Ectodermal cell (in vitro differentiated cells): Measurements from ENCODE around the gene UFD1.
"Not testable (repeated sequence)": the region's sequence is repeated elsewhere in the genome, so short reads cannot be mapped to it uniquely, and the experiment has no call there.

ENCODE experiments used
- H3K27ac ChIP-seq: 2 replicates; pipeline ENCODE4 v1.7.0; 2013; ENCODE audit warnings: mild to moderate bottlenecking, low read depth, low read length; ENCODE audit not compliant: insufficient read depth, poor library complexity, severe bottlenecking
- H3K27me3 ChIP-seq: 2 replicates; pipeline ENCODE4 v1.7.0; 2013; ENCODE audit warnings: mild to moderate bottlenecking, low read length; ENCODE audit not compliant: insufficient read depth, control insufficient read depth, poor library complexity, severe bottlenecking
- H3K36me3 ChIP-seq: one replicate; pipeline ENCODE4 v1.7.0; 2013; ENCODE audit warnings: low read length; ENCODE audit not compliant: control insufficient read depth, insufficient read depth
- H3K4me1 ChIP-seq: one replicate; pipeline ENCODE4 v1.7.0; 2013; ENCODE audit warnings: low read length; ENCODE audit not compliant: control insufficient read depth, insufficient read depth
- H3K4me3 ChIP-seq: 2 replicates; pipeline ENCODE4 v1.7.0; 2013; ENCODE audit warnings: low read depth, low read length, control low read depth; ENCODE audit not compliant: insufficient read depth
- H3K9me3 ChIP-seq: 2 replicates; pipeline ENCODE4 v1.7.0; 2013; ENCODE audit warnings: mild to moderate bottlenecking, low read length, moderate library complexity; ENCODE audit not compliant: control insufficient read depth
- whole genome bisulfite sequencing, 2 experiments: methylation state at CpG; one replicate each; pipeline ENCODE4 v1.1.7; 2013; ENCODE audit warnings: missing lambda C conversion rate in 2 of 2; 5-methylcytosine and 5-hydroxymethylcytosine counted together

The UFD1 gene

GRCh38 chr22:19448739-19449421 lies 30.1 kb downstream of the UFD1 start:
- peak overlapping the region; percentile 88 for H3K4me3 ChIP-seq

GRCh38 chr22:19448076-19448607 lies 30.9 kb downstream of the UFD1 start:
- Histone ChIP-seq H3K4me1 (no peaks in the 10 kb centered on the region), H3K27me3 (no peaks in the 10 kb centered on the region), H3K9me3 (no peaks in the 10 kb centered on the region), H3K4me3 (peak overlapping the region; percentile 88), H3K36me3 (peaks cover 16% of the 10 kb centered on the region), H3K27ac (peak overlapping the region; percentile 92)
- 31 to 35% methylated on average over 14 of the region's 14 CpGs for WGBS, 2 experiments

More at GRCh38 chr22:19448739-19449421, 30.1 kb downstream of the UFD1 start:
- Histone ChIP-seq H3K27ac (no peak overlapping the region), H3K27me3 (no peaks in the 10 kb centered on the region), H3K9me3 (no peaks in the 10 kb centered on the region), H3K36me3 (peaks cover 11% of the 10 kb centered on the region), H3K4me1 (no peaks in the 10 kb centered on the region)
- 71 to 82% methylated on average over 5 of the region's 5 CpGs for WGBS, 2 experiments

- no peaks in the 10 kb centered on the region for H3K4me1 ChIP-seq
- 0% methylated on average over 92 of the region's 92 CpGs for WGBS, 2 experiments
- H3K36me3 ChIP-seq, result peaks cover 16% of the 10 kb centered on the region
- no peaks in the 10 kb centered on the region for H3K27me3 ChIP-seq
- H3K4me3 ChIP-seq, result peak within 1 kb of the TSS; percentile 88
- no peaks in the 10 kb centered on the region for H3K9me3 ChIP-seq
- peak within 1 kb of the TSS; percentile 92 for H3K27ac ChIP-seq
Measured at GRCh38 chr22:19447330-19448075, 31.5 kb downstream of the UFD1 start, which contains the start of gene C22orf39. Gene C22orf39, minus strand, starts transcription at chr22:19447711. Its CDS starts 23 bp downstream, at chr22:19447688.

GRCh38 chr22:19446603-19447329 lies 32.2 kb downstream of the UFD1 start:
- H3K27me3 ChIP-seq, result no peaks in the 10 kb centered on the region
- no peaks in the 10 kb centered on the region for H3K4me1 ChIP-seq
- 26 to 28% methylated on average over 22 of the region's 22 CpGs for WGBS, 2 experiments
- H3K9me3 ChIP-seq, result no peaks in the 10 kb centered on the region
- H3K4me3 ChIP-seq, result peak overlapping the region; percentile 88
- peaks cover 16% of the 10 kb centered on the region for H3K36me3 ChIP-seq
- H3K27ac ChIP-seq, result peak overlapping the region; percentile 92

- H3K36me3 ChIP-seq, result peaks cover 10% of the 10 kb centered on the region
- 93% methylated on average over 8 to 9 of the region's 9 CpGs for WGBS, 2 experiments
- not testable (repeated sequence) for H3K4me1 ChIP-seq, H3K4me3 ChIP-seq, H3K9me3 ChIP-seq, H3K27me3 ChIP-seq, H3K27ac ChIP-seq
Measured at GRCh38 chr22:19445279-19445982, 33.6 kb downstream of the UFD1 start.

- 88% methylated on average over 7 of the region's 7 CpGs for WGBS, 2 experiments
- Histone ChIP-seq H3K4me1 (no peaks in the 10 kb centered on the region), H3K36me3 (peaks cover 10% of the 10 kb centered on the region), H3K27me3 (no peaks in the 10 kb centered on the region), H3K27ac (no peak overlapping the region), H3K9me3 (no peaks in the 10 kb centered on the region), H3K4me3 (no peak overlapping the region)
Measured at GRCh38 chr22:19443544-19444211, 35.3 kb downstream of the UFD1 start.

- no peaks in the 10 kb centered on the region for H3K27me3 ChIP-seq
- no peak overlapping the region for H3K4me3 ChIP-seq
- H3K4me1 ChIP-seq, result no peaks in the 10 kb centered on the region
- no peak overlapping the region for H3K27ac ChIP-seq
- no peaks in the 10 kb centered on the region for H3K9me3 ChIP-seq
- 94% methylated on average over 2 of the region's 2 CpGs for WGBS, 2 experiments
- H3K36me3 ChIP-seq, result peaks cover 10% of the 10 kb centered on the region
Measured at GRCh38 chr22:19442166-19442565, 36.8 kb downstream of the UFD1 start.

GRCh38 chr22:19440411-19441195 lies 38.4 kb downstream of the UFD1 start:
- no peaks in the 10 kb centered on the region for H3K27me3 ChIP-seq
- H3K9me3 ChIP-seq, result no peaks in the 10 kb centered on the region
- peaks cover 12% of the 10 kb centered on the region for H3K36me3 ChIP-seq
- H3K27ac ChIP-seq, result no peak overlapping the region
- no peaks in the 10 kb centered on the region for H3K4me1 ChIP-seq
- WGBS, 2 experiments, result 92 to 93% methylated on average over 8 of the region's 8 CpGs
- H3K4me3 ChIP-seq, result no peak overlapping the region

GRCh38 chr22:19438298-19438697 lies 40.7 kb downstream of the UFD1 start:
- H3K4me3 ChIP-seq, result no peak overlapping the region
- WGBS, 2 experiments, result 87 to 90% methylated on average over 7 of the region's 7 CpGs
- no peaks in the 10 kb centered on the region for H3K4me1 ChIP-seq
- H3K27ac ChIP-seq, result no peak overlapping the region
- peaks cover 14% of the 10 kb centered on the region for H3K36me3 ChIP-seq
- H3K9me3 ChIP-seq, result no peaks in the 10 kb centered on the region
- H3K27me3 ChIP-seq, result no peaks in the 10 kb centered on the region
